HL-60 (cell line): ENCODE measurements around the gene TFAP2E.

Experiments used
- DNase-seq, 2 experiments: peaks; one replicate each; pipeline ENCODE4 v3.0.0-alpha.2; 2010 to 2020; ENCODE audit warnings: low read depth in 1 of 2, low spot score in 1 of 2
- H3K27ac ChIP-seq: fragments of 250-450 bp; sonication (Bioruptor Pico); replicated peaks from 2 replicates; pipeline ENCODE4 v1.5.1; 2020; ENCODE audit warnings: mild to moderate bottlenecking, moderate library complexity
- H3K27me3 ChIP-seq: fragments of 250-450 bp; sonication (Bioruptor Pico); 2 replicates; pipeline ENCODE4 v1.5.1; 2021; ENCODE audit warnings: mild to moderate bottlenecking, moderate library complexity; ENCODE audit not compliant: insufficient read depth, poor library complexity, severe bottlenecking
- H3K4me3 ChIP-seq: replicated peaks from 2 replicates; pipeline ENCODE4 v1.5.1; 2011; ENCODE audit warnings: mild to moderate bottlenecking, control low read depth, low read length; ENCODE audit not compliant: insufficient read depth
- GABPA ChIP-seq: IDR thresholded peaks from 2 replicates; pipeline ENCODE4 v1.6.1; 2012; ENCODE audit warnings: low read depth
- POLR2AphosphoS5 ChIP-seq: IDR thresholded peaks from 2 replicates; pipeline ENCODE4 v1.6.1; 2012; ENCODE audit warnings: low read depth
- REST ChIP-seq: IDR thresholded peaks from 2 replicates; pipeline ENCODE4 v1.6.1; 2012; ENCODE audit warnings: low read depth; ENCODE audit not compliant: insufficient replicate concordance
- SPI1 ChIP-seq: IDR thresholded peaks from 2 replicates; pipeline ENCODE4 v1.6.1; 2012; ENCODE audit warnings: low read depth, mild to moderate bottlenecking, borderline replicate concordance
- TF ChIP-seq, protein P1 (sequence below): IDR thresholded peaks from one replicate; pipeline ENCODE4 v1.5.1; 2011; ENCODE audit warnings: low read length, control low read depth, inconsistent platforms; ENCODE audit not compliant: insufficient read depth

The TFAP2E gene

DNA sequence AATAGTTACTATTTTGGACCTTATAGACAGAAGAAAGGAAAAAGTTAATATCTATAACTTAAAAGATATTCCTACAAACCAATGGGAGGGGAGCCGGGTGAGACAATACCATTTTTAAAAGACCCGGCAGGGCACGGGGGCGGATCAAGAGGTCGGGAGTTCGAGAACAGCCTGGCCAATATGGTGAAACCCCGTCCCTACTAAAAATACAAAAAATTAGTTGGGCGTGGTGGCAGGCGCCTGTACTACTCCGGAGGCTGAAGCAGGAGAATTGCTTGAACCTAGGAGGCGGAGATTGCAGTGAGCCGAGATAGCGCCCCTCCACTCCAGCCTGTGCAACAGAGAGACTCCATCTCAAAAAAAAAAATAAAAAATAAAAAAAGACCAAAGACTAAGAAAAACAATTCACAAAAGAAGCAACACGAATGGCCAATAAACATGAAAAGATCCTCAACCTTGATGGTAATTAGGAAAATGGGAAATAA lies 69.4 kb downstream of the TFAP2E start:
- TF ChIP-seq SPI1, result no peak
- TF ChIP-seq GABPA, result no peak
- TF ChIP-seq, protein P1, sequence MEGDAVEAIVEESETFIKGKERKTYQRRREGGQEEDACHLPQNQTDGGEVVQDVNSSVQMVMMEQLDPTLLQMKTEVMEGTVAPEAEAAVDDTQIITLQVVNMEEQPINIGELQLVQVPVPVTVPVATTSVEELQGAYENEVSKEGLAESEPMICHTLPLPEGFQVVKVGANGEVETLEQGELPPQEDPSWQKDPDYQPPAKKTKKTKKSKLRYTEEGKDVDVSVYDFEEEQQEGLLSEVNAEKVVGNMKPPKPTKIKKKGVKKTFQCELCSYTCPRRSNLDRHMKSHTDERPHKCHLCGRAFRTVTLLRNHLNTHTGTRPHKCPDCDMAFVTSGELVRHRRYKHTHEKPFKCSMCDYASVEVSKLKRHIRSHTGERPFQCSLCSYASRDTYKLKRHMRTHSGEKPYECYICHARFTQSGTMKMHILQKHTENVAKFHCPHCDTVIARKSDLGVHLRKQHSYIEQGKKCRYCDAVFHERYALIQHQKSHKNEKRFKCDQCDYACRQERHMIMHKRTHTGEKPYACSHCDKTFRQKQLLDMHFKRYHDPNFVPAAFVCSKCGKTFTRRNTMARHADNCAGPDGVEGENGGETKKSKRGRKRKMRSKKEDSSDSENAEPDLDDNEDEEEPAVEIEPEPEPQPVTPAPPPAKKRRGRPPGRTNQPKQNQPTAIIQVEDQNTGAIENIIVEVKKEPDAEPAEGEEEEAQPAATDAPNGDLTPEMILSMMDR, result no peak
- TF ChIP-seq POLR2AphosphoS5, result no peak
- no peak for TF ChIP-seq REST
- Histone ChIP-seq H3K4me3 (peak overlapping the region; percentile 89), H3K27me3 (no peaks in the 10 kb centered on the region), H3K27ac (peak overlapping the region; percentile 90)
- DNase-seq, result peak in 1 of 2 experiments; percentile 50

DNA sequence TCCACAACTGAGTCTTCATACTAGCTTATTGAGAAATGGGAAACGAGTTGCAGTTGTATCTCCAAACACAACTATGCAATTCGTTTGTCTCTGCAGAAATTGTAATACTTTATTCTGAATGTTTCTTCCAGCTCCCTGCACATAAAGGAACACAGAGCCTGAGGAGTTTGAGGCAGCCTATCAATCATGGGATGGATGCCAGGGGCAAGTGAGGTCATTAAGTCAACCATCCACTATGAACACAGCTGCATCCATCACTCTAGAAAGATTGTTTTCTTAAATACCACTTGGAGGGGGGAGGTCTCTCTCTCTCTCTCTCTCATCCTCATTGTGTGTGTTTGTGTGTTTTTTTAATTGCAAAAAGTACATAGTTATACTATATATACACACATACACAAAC lies 71.1 kb downstream of the TFAP2E start:
- no peaks in the 10 kb centered on the region for H3K27me3 ChIP-seq
- H3K27ac ChIP-seq, result no peak overlapping the region
- no peak overlapping the region for H3K4me3 ChIP-seq
- DNase-seq, result no peak
- TF ChIP-seq GABPA, result no peak
- no peak for TF ChIP-seq REST
